ENCODE measurements around the gene AGXT. TPM values are rescaled to one million over a fixed set of nuclear protein-coding genes. Genes with fewer than 3 reads are reported as not detected.

Gene AGXT
- total RNA-seq, 1 donor: not detected

DNA sequence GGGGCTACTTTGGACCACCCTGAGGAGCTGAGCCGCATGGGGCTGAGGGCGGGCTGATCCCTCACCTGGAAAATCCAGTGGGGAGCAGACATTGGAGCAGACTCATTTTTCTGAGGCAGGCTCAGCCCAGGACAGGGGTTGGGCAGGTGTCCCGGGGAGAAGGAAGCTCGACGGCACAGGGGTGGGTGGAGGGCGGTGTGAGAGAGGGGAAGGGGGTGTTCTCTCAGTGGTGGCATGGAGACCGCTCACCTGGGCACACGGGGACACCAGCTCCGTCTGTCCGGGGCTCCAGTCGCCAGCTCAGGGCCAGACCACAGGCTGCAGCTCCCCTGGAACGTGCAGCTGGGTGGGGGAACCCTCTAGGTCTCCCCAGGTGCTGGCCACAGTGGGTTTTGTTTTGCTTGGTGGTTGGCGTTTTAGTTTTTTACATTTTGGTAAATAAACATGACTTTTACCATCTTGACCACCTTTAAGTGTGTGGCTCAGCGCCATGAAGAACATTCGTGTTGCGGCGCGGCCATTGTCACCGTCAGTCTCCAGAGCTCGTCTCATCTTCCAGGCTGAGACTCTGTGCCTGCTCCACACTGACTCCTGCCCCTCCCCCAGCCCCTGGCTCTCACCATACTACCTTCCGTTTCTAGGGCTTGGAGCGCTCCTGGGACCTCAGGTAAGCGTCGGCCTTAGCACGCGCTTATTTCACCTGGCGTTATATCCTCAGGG, 31.7 kb downstream of the AGXT start:
- DNase-seq (ENCODE audit: low read depth): no peak
- TF ChIP-seq, protein P1, sequence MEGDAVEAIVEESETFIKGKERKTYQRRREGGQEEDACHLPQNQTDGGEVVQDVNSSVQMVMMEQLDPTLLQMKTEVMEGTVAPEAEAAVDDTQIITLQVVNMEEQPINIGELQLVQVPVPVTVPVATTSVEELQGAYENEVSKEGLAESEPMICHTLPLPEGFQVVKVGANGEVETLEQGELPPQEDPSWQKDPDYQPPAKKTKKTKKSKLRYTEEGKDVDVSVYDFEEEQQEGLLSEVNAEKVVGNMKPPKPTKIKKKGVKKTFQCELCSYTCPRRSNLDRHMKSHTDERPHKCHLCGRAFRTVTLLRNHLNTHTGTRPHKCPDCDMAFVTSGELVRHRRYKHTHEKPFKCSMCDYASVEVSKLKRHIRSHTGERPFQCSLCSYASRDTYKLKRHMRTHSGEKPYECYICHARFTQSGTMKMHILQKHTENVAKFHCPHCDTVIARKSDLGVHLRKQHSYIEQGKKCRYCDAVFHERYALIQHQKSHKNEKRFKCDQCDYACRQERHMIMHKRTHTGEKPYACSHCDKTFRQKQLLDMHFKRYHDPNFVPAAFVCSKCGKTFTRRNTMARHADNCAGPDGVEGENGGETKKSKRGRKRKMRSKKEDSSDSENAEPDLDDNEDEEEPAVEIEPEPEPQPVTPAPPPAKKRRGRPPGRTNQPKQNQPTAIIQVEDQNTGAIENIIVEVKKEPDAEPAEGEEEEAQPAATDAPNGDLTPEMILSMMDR (IDR thresholded peaks at IDR 0.05; ENCODE audit: insufficient read depth, low read depth, low read length): no peak
- H3K4me3 ChIP-seq (ENCODE audit: low read depth, low read length): no peak overlapping the region

DNA sequence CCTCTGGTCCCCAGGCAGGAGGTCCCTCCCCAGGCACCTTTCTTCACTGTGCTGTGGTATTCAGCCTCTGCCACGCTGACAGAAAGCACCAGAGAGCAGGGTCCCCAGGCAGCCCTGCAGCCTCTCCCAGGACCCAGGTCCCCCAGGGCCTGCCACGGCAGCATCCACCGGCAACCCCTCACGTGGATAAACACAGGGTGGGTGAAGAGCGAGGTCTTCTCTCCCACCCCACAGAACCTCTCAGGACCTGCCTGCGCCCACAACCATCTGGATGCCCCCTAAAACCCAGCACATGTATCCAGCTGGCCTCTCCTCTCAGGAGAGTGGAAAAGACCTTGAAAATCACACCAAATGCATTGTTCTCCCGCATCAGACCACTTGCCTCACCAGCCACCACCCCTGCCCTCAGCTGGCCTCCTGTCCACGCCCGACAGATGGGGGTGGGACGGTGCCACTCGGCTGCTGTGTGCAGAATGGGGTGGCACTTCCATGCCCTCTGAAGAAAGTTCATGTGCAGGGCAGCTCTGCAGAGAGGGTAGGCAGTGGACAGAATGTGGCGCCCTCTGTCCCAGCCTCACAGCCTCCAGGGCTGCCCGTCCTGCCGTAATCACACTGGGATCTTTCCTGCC, 33.5 kb downstream of the AGXT start:
- no peak overlapping the region for H3K4me3 ChIP-seq (ENCODE audit: low read depth, low read length)
- DNase-seq (ENCODE audit: low read depth): no peak
- TF ChIP-seq, protein P1 (IDR thresholded peaks at IDR 0.05; ENCODE audit: insufficient read depth, low read depth, low read length): no peak

DNA sequence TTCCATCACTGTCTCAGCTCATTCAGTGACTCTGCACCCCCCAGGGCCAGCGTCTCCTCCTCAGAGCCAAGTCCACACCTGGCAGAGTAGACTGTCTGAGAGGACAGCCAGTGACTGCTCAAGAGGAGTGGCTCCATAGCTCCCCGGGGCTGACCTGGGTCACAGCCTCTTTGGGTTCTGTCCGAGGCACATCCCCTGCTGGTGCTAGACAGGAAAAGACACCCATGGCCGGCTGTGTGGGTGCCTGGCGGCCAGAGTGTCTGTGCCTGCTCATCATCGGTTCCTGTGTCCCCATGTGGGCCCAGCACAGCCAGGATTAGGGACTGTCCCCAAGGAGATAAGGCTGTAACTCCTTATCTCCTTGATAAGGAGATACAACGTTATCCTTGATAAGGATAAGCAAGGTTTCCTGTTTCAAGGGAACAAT, 34.0 kb downstream of the AGXT start:
- TF ChIP-seq, protein P1 (IDR thresholded peaks at IDR 0.05; ENCODE audit: insufficient read depth, low read depth, low read length): no peak
- H3K4me3 ChIP-seq (ENCODE audit: low read depth, low read length): no peak overlapping the region
- no peak for DNase-seq (ENCODE audit: low read depth)

DNA sequence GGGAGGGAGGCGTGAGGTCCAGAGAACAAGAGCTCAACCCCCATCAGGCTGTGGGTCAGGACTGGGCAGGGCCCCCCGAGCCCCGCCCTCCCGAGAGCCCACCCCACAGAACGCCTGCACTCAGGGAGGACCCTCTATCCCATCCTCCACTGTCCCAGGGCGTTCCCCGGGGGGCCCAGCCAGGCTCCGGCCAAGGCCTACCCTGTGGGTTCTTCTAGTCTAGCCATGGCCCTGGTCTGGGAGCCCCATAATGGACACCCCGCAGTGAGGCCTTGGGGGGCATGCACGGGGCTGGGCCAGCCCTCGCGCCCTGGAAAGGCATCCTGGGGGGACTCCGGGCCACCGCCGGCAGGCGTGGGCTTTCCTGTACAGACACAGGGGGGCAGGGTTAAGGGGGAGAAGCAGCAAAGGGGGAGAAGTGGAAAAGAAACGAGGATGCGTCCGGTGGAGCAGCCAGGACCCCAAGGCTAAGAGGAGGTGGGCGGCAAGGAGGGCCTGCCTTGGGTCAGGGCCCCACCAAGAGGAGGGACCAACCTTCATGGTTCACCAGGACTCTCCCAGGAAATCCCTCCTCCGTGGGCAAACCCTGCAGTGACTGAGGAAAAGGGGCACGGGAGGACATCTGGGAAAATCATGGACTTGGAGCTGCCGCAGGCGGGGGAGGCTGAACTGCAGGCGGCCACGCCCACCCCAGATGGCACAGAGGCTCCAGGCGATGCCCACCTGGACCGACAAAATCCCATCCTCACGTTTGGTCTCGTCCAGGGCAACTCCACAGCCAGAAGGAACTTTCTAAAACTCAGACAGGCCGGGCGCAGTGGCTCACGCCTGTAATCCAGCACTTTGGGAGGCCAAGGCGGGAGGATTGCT, 34.8 kb downstream of the AGXT start:
- TF ChIP-seq, protein P1 (IDR thresholded peaks at IDR 0.05; ENCODE audit: insufficient read depth, low read depth, low read length): no peak
- DNase-seq (ENCODE audit: low read depth): no peak
- H3K4me3 ChIP-seq (ENCODE audit: low read depth, low read length): no peak overlapping the region

DNA sequence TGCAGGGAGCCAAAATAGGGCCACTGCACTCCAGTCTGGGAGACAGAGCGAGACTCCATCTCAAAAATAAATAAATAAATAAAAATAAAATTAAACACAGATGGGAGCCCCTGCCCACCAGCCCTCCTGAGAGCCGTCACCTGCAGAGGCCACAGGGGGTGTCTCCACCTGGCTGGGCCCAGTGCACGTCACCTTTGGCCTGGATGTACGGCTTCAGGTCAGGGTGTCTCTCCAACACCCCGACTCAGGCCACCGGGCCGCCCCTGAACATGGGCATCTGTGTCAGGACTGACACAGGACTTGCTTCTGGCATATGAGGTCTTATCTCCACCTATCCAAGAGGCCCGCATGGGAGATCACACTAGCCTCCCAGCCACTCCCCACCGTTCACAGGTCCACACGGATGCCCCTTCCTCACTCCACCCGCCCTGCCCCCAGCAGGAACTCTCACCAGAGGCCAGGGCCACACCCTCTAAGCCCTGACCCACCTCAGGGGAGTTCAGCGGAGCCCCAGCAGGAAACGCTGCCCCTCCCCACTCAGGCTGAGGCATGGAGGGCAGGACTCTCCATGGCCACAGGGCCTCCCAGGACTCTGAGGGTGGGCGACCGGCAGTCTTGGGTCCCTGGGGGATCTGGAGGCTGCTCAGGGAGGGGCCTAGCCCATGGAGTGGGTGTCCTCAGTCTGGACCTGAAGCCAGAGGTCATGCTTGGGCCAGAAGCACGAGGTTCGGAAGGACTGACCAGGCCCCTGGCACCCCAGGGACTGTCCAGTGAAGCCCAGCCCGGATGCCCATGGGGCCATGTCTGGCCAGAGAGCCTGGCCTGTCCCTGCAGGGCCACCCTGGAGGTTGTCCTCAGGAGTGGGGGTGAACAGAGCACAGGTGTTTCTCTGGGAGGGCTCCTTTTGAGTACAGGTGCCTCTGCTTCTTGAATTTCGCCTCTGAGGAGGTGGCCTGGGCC, 35.9 kb downstream of the AGXT start:
- DNase-seq (ENCODE audit: low read depth): no peak
- no peak overlapping the region for H3K4me3 ChIP-seq (ENCODE audit: low read depth, low read length)
- TF ChIP-seq, protein P1 (IDR thresholded peaks at IDR 0.05; ENCODE audit: insufficient read depth, low read depth, low read length): no peak

Measured in fibroblast of villous mesenchyme (primary cell).